Neural crest cell (in vitro differentiated cells): ENCODE data around the gene SLC12A7. TPM values are rescaled to one million over a fixed set of nuclear protein-coding genes. Genes with fewer than 3 reads are reported as not detected.
"Not testable (repeated sequence)": the region's sequence is repeated elsewhere in the genome, so short reads cannot be mapped to it uniquely, and the experiment has no call there.

Source experiments
- DNase-seq: peaks from one replicate; pipeline ENCODE4 v3.0.0; 2021; ENCODE audit warnings: low read depth, mixed read lengths, low spot score
- H3K27ac Mint-ChIP-seq: one replicate; pipeline ENCODE4 v1.8.0; 2021; ENCODE audit warnings: mild to moderate bottlenecking, mixed read lengths; ENCODE audit not compliant: unreplicated experiment
- H3K27me3 Mint-ChIP-seq: 2 replicates; pipeline ENCODE4 v1.8.0; 2021; ENCODE audit warnings: low read depth, mild to moderate bottlenecking, mixed read lengths
- H3K36me3 Mint-ChIP-seq: 2 replicates; pipeline ENCODE4 v1.8.0; 2021; ENCODE audit warnings: low read depth, mild to moderate bottlenecking, mixed read lengths
- H3K4me1 Mint-ChIP-seq: 2 replicates; pipeline ENCODE4 v1.8.0; 2021; ENCODE audit warnings: mixed read lengths
- H3K4me3 Mint-ChIP-seq: one replicate; pipeline ENCODE4 v1.8.0; 2021; ENCODE audit warnings: mild to moderate bottlenecking, mixed read lengths
- H3K9me3 Mint-ChIP-seq: 2 replicates; pipeline ENCODE4 v1.8.0; 2021; ENCODE audit warnings: mixed read lengths
- total RNA-seq: library from RNA; stranded (reverse); gene quantifications from 2 replicates; pipeline ENCODE4 v1.2.1, GENCODE V29; 2021
- TF ChIP-seq, protein P1 (sequence below): fragments of 200-600 bp; sonication (generic); conservative IDR thresholded peaks from 2 replicates; pipeline ENCODE4 v1.5.0; 2021; ENCODE audit warnings: antibody characterized with exemption, mild to moderate bottlenecking

SLC12A7 gene
- total RNA-seq, 1 donor from 2014 or later: 40.7 TPM

DNA sequence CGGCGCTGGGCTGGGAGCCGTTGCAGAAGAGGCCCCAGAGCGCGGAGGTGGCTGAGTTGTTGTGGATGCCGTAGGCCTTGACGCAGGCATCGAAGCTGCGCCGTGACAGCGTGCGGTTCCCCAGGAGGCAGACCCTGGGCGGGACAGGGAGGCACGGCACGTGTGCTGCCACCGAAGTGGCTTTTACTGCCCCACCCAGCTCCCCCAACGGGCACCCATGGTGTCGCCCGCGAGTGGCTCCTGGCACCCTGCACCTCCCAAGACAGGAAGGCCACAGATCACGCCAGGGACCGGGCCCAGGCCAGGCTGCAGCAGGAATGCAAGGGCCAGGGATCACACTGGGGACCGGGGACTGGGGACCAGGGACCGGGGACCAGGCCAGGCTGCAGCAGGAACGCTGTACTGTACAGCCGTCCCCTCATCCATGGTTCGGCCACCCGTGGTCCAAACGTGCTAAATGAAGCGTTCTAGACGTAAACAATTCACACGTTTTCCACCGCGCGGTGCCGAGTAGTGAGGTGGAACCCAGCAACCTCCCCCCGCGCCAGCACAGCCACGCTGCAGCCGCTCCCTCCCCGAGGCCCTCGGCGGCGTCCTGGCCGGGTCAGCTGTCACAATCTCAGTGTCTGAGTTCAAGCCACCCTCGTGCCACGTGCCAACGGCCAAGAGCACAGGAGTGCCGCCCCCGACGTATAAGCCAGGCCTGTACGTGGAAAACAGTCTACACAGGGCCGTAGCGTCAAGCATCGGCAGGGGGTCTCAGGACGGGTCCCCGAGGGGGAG is 27.8 kb downstream of the SLC12A7 start:
- no peaks in the 10 kb centered on the region for H3K9me3 Mint-ChIP-seq
- no peak for DNase-seq
- no peak overlapping the region for H3K4me3 Mint-ChIP-seq
- H3K27me3 Mint-ChIP-seq: no peaks in the 10 kb centered on the region
- TF ChIP-seq, protein P1, sequence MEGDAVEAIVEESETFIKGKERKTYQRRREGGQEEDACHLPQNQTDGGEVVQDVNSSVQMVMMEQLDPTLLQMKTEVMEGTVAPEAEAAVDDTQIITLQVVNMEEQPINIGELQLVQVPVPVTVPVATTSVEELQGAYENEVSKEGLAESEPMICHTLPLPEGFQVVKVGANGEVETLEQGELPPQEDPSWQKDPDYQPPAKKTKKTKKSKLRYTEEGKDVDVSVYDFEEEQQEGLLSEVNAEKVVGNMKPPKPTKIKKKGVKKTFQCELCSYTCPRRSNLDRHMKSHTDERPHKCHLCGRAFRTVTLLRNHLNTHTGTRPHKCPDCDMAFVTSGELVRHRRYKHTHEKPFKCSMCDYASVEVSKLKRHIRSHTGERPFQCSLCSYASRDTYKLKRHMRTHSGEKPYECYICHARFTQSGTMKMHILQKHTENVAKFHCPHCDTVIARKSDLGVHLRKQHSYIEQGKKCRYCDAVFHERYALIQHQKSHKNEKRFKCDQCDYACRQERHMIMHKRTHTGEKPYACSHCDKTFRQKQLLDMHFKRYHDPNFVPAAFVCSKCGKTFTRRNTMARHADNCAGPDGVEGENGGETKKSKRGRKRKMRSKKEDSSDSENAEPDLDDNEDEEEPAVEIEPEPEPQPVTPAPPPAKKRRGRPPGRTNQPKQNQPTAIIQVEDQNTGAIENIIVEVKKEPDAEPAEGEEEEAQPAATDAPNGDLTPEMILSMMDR: no peak
- H3K27ac Mint-ChIP-seq: no peak overlapping the region
- H3K36me3 Mint-ChIP-seq: no peaks in the 10 kb centered on the region
- H3K4me1 Mint-ChIP-seq: no peaks in the 10 kb centered on the region

DNA sequence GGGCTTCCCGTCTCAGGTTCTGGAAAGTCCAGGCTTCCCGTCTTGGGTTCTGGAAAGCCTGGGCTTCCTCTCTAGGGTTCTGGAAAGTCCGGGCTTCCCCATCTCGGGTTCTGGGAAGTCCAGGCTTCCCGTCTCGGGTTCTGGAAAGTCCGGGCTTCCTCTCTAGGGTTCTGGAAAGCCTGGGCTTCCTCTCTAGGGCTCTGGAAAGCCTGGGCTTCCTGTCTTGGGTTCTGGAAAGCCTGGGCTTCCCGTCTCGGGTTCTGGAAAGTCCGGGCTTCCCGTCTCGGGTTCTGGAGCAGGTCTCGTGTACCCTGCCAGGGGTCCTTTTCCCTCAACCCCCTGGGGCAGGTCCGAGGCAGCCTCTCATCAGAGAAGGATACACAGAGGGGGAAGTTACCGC is 28.8 kb downstream of the SLC12A7 start:
- not testable (repeated sequence) for H3K4me3 Mint-ChIP-seq, DNase-seq, H3K27ac Mint-ChIP-seq, H3K27me3 Mint-ChIP-seq, H3K9me3 Mint-ChIP-seq, H3K4me1 Mint-ChIP-seq, H3K36me3 Mint-ChIP-seq

DNA sequence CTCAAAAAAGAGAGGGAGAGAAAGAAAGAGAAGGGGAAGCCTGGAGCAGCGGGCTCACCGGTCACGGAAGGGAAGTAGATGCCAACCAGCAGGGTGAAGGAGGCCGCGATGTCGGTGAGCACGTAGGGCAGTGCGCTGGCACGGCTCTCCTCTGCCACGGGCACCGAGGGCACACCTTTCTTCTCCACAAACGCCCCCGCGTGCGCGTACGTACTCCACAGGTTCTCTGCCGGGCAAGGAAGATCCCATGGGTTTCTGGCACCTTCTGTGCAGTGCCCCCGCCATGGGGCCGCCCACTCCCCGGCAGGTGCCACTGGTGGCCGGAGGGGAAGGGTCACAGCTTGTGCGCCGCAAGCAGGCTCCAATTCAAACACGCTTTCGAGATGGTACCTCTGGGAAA is 30.3 kb downstream of the SLC12A7 start:
- TF ChIP-seq, protein P1: no peak
- Mint-ChIP-seq H3K27ac (no peak overlapping the region), H3K27me3 (no peaks in the 10 kb centered on the region), H3K36me3 (no peaks in the 10 kb centered on the region), H3K4me1 (no peaks in the 10 kb centered on the region), H3K9me3 (no peaks in the 10 kb centered on the region), H3K4me3 (no peak overlapping the region)
- DNase-seq: no peak

DNA sequence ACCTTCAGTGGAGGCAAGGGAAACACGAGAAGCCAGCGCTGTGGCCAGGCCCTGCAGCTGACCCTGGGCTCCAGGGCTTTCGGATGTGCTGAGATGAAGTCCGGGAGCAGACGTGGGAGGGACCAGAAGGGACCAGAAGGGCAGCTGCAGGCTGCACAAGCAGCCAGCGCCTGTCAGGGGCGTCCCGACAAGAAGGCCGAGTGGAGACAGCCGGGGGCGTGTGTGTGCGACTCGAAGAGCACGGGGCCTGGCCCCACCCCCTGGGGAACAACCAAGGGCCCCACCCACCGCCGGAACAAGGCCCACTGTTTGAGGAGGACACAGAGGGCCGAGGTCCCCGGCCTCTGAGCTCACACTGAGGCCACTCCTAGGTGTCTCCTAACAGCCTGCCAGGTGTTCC is 31.4 kb downstream of the SLC12A7 start:
- TF ChIP-seq, protein P1: no peak
- no peak overlapping the region for H3K4me3 Mint-ChIP-seq
- no peaks in the 10 kb centered on the region for H3K4me1 Mint-ChIP-seq
- H3K27ac Mint-ChIP-seq: no peak overlapping the region
- DNase-seq: no peak
- H3K36me3 Mint-ChIP-seq: no peaks in the 10 kb centered on the region
- no peaks in the 10 kb centered on the region for H3K27me3 Mint-ChIP-seq
- H3K9me3 Mint-ChIP-seq: no peaks in the 10 kb centered on the region

DNA sequence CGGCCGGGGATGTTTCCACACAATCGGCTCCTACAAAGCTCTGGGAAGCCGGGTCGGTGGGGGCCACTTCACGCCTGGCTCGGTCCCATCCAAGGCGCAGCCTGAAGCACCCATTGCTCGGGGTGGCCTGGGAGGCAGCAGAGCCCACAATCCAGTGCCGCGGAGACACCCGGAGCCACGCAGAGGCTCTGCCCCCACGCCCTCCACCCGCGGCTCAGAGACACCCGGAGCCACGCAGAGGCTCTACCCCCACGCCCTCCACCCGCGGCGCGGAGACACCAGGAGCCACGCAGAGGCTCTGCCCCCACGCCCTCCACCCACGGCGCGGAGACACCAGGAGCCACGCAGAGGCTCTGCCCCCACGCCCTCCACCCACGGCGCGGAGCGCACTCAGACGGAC is 31.9 kb downstream of the SLC12A7 start:
- no peaks in the 10 kb centered on the region for H3K36me3 Mint-ChIP-seq
- H3K27ac Mint-ChIP-seq: no peak overlapping the region
- H3K9me3 Mint-ChIP-seq: no peaks in the 10 kb centered on the region
- TF ChIP-seq, protein P1: no peak
- H3K4me3 Mint-ChIP-seq: no peak overlapping the region
- no peaks in the 10 kb centered on the region for H3K27me3 Mint-ChIP-seq
- DNase-seq: no peak
- no peaks in the 10 kb centered on the region for H3K4me1 Mint-ChIP-seq

DNA sequence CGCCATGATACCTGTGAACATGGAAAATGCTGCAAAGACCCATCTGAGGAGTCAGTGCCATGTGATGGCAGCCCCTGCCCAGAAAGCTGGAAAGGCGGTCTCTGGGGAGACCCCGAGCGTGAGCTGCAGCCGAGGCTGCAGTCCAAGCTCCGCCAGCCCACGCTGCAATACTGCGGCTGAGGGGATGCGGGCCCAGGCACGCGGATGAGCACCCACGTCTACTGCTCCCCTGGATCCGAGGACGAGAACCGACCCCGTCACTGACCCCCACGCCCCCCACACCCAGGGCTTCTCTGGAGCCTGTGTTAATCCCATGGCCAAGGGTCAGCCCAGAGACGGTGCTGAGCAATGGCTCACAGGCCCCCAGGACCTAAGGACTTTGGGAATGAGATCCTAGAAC is 32.4 kb downstream of the SLC12A7 start:
- Mint-ChIP-seq H3K4me1 (no peaks in the 10 kb centered on the region), H3K27me3 (no peaks in the 10 kb centered on the region), H3K36me3 (no peaks in the 10 kb centered on the region), H3K27ac (no peak overlapping the region), H3K4me3 (no peak overlapping the region), H3K9me3 (no peaks in the 10 kb centered on the region)
- TF ChIP-seq, protein P1: no peak
- DNase-seq: no peak
